Cardiac septum (tissue), 1 donor: ENCODE results near the gene PC. TPM values are rescaled to one million over a fixed set of nuclear protein-coding genes. Genes with fewer than 3 reads are reported as not detected.
"Not testable (repeated sequence)": the region's sequence is repeated elsewhere in the genome, so short reads cannot be mapped to it uniquely, and the experiment has no call there.

ENCODE experiments used
- DNase-seq: peaks from one replicate; pipeline ENCODE4 v3.0.0-alpha.2; 2020; ENCODE audit warnings: low spot score
- intact Hi-C: fragments of 100-400 bp; cut with DNase I; formaldehyde crosslinking; loops from one replicate; pipeline ENCODE4 v1.14.0; 2022
- microRNA-seq: library from miRNA; unstranded; fragments of <30 nt; microRNA quantifications from one replicate; pipeline ENCODE4 v1.2.0, GENCODE V29; 2020
- total RNA-seq: library from RNA; stranded (reverse); fragmentation: NEBNext Ultra II Directional; extraction: Animal tissue kit (Norgen Biotek cat#: 25700); gene quantifications from one replicate; pipeline ENCODE4 v1.2.1, GENCODE V29; 2021
- donor health status: DM: no; HTN: no; CAD: no.

The PC gene
- total RNA-seq, 1 donor from 2014 or later = 12.1 TPM

DNA sequence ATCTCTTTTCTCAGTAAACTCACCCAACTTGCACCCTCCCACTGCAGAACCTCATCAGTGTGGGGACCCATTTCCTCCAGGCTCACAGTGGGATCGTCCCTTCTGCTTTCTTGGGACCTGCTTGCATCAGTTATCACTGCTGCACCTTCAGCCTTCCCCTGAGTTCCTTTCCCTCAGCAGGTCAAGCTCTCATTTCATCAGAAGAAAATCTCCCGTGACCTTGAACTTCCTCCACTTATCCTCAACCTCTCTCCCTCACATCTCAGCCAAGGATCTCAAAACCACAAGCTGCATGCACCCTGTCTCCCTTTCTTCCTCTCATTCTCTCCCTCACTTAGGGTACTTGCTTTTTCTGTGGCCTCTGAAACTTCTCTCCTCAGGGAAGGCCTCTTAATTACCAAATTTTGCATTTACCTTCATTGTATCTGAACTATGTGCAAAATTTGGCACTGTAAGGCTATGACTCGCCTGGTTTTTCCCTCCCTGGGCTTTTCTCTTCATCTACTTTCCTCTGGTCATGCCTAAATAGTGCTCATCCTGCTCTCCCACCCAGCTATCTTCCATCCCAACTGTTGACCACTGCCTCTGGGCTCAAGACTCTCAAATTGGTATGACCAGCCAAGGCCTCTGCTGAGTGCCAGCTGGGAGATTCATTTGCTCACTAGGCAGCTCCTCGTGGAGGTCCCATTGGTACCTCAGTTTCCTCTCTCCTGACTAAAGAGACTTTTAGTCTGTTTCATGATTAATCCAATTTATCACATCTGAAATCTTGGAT is 117.7 kb downstream of the PC start:
- intact Hi-C loops = no loop called here
- DNase-seq = no peak

DNA sequence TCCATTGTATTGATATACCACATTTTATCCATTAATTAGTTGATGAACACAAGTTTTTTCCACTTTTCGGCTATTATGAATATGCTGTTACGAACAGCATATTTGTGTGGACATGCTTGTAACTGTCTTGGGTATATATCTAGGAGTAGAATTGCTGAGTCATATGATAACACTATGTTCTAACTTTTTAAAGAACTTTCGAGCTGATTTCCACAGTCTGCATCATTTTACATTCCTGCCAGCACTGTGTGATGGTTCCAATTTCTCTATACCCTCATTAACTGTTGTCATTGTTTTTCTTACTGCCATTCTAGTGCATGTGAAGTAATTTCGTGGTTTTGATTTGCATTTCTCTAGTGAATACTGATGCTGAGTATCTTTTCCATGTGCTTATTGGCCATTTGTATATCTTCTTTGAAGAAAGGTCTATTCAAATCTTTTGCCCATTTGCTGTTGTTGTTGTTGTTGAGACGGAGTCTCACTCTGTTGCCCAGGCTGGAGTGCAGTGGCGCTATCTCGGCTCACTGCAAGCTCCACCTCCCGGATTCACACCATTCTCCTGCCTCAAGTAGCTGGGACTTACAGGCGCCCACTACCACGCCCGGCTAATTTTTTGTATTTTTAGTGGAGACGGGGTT is 122.3 kb downstream of the PC start:
- intact Hi-C loops = loop anchor here (10.0 kb wide), 1 partner anchor 261 kb away; no protein-coding TSS in a partner anchor
- no peak for DNase-seq

DNA sequence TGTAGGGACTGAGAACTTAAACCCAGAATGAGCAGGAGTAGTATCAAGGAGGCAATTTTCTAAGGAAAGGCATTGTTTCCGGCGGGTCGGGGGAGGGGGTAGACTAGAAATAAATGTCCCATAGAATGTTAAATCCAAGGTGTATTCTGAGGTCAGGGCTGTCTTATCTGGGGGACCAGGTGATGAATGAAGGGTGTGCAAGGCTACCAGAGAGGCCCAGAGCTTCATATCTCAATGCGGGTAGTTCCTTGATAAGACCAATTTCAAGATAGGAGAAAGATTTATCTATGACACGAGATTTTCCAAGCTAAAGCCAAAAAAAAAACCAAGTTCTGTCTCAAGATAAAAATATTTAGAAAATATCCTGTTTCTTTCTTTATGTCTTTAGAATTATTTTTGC is 123.2 kb downstream of the PC start:
- intact Hi-C loops = loop anchor here (1.0 to 10.0 kb wide), 2 partner anchors 141 to 260 kb away; no protein-coding TSS in a partner anchor
- DNase-seq = no peak

DNA sequence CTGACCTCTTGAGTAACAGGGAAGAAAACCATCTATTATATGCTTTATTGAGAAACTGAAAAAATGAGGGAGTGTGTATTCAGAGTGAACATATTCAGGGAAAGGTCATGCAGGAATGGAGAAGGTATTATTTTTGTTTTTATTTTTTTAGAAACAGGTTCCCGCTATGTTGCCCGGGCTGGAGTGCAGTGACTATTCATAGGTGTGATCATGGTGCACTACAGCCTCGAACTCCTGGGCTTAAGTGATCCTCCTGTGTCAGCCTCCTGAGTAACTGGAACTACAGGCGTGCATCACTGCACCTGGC is 123.7 kb downstream of the PC start:
- intact Hi-C loops = loop anchor here (1.0 to 10.0 kb wide), 2 partner anchors 140 to 260 kb away; no protein-coding TSS in a partner anchor
- no peak for DNase-seq

DNA sequence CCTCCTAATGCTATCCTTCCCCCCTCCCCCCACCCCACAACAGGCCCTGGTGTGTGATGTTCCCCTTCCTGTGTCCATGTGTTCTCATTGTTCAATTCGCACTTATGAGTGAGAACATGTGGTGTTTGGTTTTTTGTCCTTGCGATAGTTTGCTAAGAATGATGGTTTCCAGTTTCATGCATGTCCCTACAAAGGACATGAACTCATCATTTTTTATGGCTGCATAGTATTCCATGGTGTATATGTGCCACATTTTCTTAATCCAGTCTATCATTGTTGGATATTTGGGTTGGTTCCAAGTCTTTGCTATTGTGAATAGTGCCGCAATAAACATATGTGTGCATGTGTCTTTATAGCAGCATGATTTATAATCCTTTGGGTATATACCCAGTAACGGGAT is 133.6 kb downstream of the PC start:
- DNase-seq, intact Hi-C loops: not testable (repeated sequence)

DNA sequence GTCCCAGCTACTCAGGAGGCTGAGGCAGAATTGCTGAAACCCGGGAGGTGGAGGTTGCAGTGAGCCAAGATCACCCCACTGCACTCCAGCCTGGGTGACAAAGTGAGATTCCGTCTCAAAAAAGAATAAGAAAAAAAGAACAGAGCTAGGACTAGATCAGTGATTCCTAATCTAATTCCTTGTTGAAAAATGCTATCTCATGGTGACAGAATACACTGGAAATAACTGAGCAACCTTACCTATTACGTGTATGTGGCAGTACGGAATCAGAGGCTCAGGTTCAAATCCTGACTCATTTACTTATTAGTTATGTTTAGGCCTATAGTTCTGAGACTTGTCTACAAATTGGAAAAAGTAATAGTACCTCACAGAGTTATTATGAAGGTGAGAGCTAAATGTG is 134.5 kb downstream of the PC start:
- intact Hi-C loops = no loop called here
- no peak for DNase-seq

DNA sequence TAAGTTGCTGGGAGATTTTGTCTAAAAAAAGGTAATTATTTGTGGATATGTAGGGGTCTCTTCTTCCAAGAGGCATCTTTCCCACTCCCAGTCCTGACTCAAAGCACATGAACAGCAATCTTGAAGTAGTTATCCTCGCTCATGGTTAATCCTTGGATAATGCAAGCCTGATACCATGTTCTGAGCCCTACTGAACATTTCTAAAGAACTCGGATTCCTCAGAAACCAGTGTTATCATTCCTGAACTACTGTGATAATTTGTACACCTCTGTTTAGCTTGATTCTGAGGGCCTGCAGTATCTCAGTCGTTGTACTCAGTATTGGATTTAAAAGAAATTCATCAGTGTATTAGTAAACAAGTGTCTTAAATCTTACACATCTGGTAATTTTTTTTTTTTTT is 137.3 kb downstream of the PC start:
- DNase-seq = no peak
- intact Hi-C loops = no loop called here

DNA sequence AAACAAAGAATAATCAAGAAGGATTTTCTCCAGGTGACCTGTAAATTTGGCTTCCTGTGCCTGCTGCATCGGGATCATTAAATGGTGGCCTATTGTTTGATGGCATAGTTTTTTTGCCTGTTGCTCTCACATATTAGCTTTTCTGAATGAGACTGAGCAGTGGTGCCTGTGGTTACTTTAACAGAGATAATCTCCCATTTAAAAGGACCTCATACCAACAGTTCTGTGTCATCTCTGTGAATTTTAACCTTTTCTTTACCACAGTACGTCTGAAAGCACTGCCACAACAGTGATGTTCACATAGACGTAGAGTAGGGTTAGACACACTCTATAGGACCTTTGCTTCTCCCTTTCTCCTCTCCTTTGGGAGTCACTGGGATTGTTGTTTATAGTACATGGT is 137.8 kb downstream of the PC start:
- no peak for DNase-seq
- intact Hi-C loops = no loop called here

DNA sequence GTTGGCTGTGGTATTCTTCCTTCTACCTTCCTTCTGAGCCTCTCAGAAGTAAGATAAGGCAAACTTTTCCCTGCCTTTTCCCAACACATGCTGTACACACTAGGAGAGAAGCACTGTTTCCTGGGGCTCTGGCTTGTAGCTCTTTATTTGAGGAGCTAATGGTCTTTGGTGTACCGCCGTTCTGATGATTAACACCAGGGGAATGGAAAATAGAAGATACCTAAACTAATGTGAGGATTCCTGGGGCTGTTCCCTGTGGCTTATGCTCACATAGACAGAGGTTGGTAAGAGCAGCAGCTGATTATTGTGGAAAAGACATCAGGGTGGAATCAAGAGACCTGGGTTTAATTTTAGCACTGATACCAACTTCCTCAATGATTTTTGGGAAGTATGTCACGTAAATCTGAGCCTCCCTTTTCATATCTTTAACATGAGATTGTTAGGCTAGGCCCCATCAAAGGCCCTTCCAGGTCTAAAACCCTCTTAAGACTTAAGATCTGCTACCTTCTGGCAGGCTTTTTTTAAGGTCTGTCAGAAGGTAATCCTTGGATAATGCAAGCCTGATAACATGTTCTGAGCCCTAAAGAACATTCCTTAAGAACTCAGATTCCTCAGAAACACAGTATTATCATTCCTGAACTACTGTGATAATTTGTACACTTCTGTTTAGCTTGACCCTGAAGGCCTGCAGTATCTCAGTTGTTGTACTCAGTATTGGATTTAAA is 139.8 kb downstream of the PC start:
- intact Hi-C loops = no loop called here
- no peak for DNase-seq

DNA sequence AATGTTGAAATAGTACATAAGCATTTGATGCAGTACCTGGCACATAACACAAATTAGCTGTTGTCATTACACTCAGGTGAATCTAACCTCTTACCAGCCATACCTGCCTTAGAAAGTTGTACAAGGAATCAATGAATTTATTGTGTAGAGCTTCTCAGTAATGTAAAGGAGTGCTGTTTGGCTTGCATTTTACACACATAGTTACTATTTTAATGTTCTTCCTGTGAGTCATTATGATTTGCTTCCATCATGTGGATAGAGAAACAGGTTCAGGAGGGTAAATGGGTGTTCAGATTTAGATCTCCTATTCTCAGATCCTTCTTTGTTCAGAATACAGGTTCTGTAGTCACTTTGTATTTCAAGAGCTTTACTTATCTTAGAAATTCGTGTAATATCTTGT is 142.5 kb downstream of the PC start:
- intact Hi-C loops = no loop called here
- no peak for DNase-seq

DNA sequence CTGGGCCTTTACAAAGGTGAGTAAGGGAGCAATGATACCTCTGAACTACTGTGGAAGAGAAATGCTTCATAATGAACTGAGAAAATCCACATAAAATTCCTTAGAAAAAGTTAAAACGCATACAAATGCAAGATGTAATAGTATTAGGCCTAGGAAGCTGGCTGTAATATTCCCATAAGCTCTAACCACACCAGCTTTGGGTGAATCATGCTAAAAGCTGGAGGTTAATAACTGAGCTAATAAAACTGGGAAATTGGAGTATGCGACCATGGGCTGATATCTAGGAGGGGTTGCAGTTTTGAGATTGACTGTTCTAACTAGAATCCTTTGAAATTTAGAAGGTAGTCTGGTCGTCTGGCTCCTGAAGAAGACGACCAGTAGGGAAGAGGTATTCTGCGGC is 143.5 kb downstream of the PC start:
- intact Hi-C loops = no loop called here
- DNase-seq = no peak

DNA sequence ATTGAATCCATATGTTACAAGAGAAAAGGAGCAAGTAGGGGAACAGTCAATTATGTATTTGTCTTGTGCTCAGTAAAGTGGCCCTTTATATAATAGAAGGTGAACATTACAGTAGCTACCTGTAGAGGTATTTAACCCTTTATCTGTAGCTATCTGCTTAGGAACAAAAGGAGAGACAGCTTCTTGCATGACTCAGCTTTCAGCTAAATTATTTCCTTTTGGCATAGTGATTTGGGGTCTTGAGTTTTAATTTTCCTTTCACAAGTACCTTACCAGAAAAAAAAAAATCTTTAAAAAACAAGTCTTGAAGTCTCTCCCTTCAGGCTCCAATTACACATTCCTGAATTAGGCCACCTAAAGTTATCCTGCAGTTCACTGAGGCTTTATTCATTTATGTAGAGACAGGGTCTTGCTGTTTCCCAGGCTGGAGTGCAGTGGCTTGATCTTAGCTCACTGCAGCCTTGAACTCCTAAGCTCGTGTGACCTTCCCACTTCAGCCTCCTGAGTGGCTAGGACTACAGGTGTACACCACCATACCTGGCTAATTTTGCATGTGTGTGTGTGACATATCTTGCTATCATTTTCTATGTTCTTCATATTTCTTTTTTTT is 147.5 kb downstream of the PC start:
- DNase-seq = no peak
- intact Hi-C loops = no loop called here

DNA sequence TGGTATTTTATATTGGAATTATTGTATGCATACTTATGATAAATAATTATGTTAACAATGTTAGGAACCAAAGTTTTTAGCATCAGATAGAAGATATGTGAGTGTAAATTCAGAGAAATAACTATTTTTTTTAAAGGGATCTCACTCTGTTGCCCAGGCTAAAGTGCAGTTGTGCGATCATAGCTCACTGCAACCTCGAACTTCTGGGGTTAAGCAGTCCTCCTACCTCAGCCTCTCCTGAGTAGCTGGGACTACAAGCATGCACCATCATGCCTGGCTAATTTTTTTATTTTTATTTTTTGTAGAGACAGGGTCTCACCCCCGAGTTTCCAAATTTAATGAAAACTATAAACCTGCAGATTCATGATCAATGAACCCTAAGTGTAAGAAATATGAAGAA is 148.6 kb downstream of the PC start:
- no peak for DNase-seq
- intact Hi-C loops = no loop called here

DNA sequence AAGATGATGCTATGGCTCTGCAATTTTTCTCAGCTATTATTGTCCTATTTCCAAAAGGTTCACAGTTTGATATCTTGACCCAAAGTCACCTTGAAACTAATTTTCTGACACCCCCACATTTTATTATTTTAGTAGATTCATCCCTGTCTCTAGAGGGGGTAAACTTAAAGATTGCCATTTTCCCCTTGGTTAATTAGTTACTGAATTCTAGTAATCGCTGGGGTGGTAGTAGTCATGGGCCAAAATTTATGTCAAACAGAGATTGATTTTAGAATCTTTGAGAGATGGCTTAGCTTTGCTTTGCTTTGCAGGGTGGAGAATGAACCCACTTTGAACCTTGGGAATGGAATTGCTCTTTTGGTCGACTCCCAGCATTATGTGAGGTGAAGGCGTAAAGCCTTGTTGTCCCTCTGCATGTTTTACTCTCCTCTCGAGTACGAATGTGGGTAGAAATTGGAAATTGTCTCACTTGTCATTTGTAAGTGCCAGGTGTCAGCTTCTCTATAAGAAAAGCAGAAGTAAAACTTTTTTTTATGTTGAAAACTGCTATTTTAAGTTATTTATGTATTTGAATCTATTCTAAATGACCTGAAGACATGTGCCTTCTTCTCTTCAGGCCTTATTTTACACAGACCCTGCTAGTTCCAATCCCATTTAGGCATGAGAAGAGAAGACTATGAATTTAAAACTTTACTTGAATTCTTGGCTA is 157.3 kb downstream of the PC start:
- intact Hi-C loops = no loop called here
- DNase-seq = no peak

DNA sequence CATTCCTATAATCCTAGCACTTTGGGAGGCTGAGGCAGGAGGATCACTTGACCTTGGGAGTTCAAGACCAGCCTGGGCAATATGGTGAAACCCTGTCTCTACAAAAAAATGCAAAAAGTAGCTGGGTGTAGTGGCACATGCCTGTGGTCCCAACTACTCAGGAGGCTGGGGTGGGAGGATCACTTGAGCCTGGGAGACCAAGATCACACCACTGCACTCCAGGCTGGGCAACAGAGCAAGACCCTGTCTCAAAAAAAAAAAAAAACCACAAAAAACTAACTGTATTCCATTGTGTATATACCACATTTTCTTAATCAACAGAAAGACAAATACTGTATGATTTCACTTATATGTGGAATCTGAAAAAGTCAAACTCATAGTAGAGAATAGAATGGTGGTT is 158.4 kb downstream of the PC start:
- intact Hi-C loops, DNase-seq: not testable (repeated sequence)

Small RNA genes within 50 kb of the gene (microRNA-seq; reads per million reads assigned to microRNA genes)
- gene MIR3163 = not detected

Other genes with a start within 250 kb of the PC start
- 1.7 TPM for gene SPTBN2, start 229.2 kb downstream of the PC start, total RNA-seq
- gene RCE1, start 114.9 kb downstream of the PC start, total RNA-seq = 5.7 TPM
- gene LRFN4, start 101.3 kb downstream of the PC start, total RNA-seq = 24.5 TPM
- not detected for gene C11orf86, start 16.9 kb upstream of the PC start, total RNA-seq
- 2.2 TPM for gene SYT12, start 64.8 kb upstream of the PC start, total RNA-seq
- gene RHOD, start 98.5 kb upstream of the PC start, total RNA-seq = 25.8 TPM
- 46.4 TPM for gene KDM2A, start 160.9 kb upstream of the PC start, total RNA-seq